Measurements from ENCODE around the gene RGS3.

The RGS3 gene

DNA sequence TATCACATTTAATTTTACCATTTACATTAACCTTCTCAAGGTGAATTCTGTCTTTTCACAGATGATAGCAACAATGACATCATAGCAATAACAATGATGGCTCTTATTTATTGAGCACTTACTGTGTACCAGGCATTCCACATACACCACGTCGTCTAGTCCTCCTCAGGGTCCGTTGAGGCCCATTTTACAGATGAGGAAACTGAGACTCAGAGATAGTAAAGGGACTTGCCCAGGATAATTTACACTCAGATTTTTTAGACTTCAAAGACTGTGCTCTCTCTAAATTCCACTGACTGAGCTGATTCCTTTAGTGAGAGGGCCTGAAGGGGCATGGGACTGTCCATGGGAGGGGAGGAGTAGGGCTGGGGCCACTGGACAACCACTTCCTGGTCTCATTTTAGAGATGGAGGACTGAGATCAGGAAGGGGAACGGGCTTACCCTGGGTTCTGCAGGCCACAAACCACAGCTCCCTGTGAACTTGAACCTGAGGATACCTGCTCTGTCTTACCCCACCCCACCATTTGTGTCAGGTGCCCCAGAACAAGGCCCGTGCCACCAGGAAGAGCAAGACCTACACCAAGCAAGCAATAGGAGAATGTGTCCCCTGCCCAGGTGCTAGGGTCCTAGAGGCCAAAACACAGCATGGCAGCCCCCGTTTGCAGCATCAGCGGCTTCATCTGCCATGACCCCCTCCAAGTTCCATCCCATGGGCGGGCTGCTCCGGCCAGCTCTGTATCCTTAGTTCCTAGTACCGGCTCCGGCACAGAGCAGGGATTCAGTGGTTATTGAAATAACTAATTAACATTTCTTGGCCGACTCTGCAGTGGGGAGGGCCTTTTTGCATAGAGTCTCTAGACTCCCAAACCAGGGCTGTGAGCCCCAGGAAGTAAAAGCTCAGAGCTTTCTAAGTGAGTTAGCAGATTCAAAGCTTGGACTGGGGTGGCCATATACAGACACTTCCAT is 96.6 kb downstream of the RGS3 start:
- DNase-seq (ENCODE audit: extremely low spot score) = no peak
- ChIA-PET CTCF (interaction anchor here (0.8 to 2.6 kb wide), 8 partner anchors 10 to 99 kb away, joined by 3 to 10 read pairs (median 4); no protein-coding TSS in a partner anchor), POLR2A (no interaction called here)
- TF ChIP-seq, protein P1, sequence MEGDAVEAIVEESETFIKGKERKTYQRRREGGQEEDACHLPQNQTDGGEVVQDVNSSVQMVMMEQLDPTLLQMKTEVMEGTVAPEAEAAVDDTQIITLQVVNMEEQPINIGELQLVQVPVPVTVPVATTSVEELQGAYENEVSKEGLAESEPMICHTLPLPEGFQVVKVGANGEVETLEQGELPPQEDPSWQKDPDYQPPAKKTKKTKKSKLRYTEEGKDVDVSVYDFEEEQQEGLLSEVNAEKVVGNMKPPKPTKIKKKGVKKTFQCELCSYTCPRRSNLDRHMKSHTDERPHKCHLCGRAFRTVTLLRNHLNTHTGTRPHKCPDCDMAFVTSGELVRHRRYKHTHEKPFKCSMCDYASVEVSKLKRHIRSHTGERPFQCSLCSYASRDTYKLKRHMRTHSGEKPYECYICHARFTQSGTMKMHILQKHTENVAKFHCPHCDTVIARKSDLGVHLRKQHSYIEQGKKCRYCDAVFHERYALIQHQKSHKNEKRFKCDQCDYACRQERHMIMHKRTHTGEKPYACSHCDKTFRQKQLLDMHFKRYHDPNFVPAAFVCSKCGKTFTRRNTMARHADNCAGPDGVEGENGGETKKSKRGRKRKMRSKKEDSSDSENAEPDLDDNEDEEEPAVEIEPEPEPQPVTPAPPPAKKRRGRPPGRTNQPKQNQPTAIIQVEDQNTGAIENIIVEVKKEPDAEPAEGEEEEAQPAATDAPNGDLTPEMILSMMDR (IDR thresholded peaks at IDR 0.05; ENCODE audit: control extremely low read depth, extremely low read depth, low read depth, missing control alignments) = no peak

DNA sequence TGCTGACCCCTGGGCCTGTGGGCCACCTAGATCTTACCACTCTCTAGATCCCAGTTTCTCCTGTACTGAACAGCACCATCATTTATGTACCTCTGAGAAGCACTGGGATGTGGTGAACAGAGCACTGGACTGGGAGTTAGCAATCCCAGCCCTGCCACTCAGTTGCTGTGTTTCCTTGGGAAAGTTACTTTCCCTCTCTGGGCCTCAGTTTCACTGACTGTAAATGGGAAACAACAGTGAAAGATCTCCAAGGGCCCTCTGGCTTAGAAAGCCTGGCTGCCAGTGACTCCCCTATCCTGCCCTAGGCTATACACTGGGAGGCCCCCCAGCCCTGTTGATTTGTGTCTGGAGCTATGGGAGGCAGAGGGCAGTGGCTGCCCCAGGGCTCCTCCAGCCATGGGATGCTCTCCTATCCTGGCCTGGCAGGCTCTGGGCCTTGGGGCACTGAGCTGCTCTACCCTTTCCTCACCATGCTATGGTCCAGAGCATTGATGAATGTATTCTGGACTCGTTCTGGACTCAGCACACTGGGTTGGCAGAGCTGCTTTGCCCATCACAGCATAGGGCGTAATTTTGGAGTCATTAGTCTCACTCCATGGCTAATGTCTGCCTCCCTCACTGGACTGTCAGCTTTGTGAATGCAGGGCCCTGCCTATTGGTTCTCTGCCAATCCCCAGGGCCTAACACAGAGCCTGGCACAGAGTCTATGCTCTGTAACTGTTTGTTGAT is 99.3 kb downstream of the RGS3 start:
- POLR2A ChIA-PET = no interaction called here
- CTCF ChIA-PET = interaction anchor here (1.1 to 3.3 kb wide), 4 partner anchors 8 to 17 kb away, joined by 4 to 12 read pairs (median 6); no protein-coding TSS in a partner anchor
- TF ChIP-seq, protein P1 (IDR thresholded peaks at IDR 0.05; ENCODE audit: control extremely low read depth, extremely low read depth, low read depth, missing control alignments) = no peak
- DNase-seq (ENCODE audit: extremely low spot score) = no peak

DNA sequence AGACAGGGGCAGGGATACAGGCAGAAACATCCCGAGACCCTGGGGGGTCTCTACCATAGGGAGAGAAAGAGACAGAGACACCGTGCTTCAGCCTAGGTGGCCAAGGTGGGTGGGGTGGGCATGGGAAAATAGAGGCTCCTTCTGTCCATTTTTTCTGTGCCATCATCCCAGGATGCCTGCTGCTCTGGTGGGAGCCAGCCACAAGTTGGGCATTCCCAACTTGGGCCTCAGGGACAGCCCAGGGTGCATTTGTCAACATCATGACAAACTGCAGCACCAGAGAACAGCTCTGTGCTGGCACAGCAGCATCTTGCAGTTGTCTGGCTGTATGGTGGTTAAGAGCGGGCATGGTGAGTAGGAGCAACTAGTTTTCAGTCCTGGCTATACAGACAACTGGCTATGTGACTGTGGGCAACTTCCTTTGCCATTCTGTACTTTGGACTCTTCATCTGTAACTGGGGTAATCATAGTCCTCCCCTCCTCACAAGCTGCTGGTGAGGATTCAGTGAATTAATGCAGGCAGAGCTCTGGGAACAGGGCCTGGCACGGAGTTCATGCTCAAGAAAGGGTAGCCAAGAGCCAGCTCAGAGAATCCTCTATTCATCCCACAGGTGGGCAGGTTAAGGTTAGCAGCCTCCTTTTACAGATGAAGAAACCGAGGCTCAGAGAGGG is 100.4 kb downstream of the RGS3 start:
- TF ChIP-seq, protein P1 (IDR thresholded peaks at IDR 0.05; ENCODE audit: control extremely low read depth, extremely low read depth, low read depth, missing control alignments) = no peak
- CTCF ChIA-PET = interaction anchor here (1.0 to 3.3 kb wide), 8 partner anchors 9 to 74 kb away, joined by 3 to 15 read pairs (median 6); no protein-coding TSS in a partner anchor
- DNase-seq (ENCODE audit: extremely low spot score) = no peak
- POLR2A ChIA-PET = no interaction called here

DNA sequence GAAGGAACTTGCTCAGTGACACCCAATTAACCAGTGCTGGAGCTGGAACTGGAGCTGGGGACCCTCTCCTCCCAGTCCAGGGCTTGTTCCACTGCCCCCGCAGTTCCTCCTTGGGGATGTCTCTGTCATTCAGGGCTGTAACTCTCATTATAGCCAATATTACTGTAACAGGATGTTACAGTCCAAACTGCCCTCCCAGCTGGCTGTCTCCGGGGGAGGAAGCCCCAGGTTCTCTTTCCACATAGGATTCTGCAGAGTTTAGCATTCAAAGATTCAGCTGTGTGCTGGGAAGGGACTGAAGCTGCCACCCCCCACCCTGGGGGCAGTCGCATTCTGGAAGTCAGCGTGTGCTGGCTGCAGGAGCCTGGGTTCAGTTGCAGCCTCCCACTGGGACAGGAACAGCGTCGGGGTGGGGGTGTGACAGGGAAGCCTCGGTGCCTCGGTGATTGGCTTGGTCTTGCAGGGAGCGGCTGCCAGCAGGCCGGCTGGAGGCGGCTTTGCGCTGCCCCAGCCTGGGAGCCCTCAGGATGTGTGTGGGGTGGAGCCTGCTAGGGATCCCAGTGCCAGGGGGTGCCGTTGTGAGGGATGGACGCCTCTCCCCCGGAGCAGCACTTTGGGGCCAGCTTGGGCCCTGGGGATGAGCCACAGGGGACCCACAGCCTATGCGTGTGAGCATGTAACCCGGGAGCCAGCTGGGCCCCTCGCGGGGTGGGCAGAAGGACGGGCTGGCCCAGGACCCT is 101.1 kb downstream of the RGS3 start:
- TF ChIP-seq, protein P1 (IDR thresholded peaks at IDR 0.05; ENCODE audit: control extremely low read depth, extremely low read depth, low read depth, missing control alignments) = no peak
- DNase-seq (ENCODE audit: extremely low spot score) = no peak
- POLR2A ChIA-PET = no interaction called here
- CTCF ChIA-PET = interaction anchor here (1.0 to 3.3 kb wide), 7 partner anchors 8 to 75 kb away, joined by 3 to 15 read pairs (median 8); no protein-coding TSS in a partner anchor

DNA sequence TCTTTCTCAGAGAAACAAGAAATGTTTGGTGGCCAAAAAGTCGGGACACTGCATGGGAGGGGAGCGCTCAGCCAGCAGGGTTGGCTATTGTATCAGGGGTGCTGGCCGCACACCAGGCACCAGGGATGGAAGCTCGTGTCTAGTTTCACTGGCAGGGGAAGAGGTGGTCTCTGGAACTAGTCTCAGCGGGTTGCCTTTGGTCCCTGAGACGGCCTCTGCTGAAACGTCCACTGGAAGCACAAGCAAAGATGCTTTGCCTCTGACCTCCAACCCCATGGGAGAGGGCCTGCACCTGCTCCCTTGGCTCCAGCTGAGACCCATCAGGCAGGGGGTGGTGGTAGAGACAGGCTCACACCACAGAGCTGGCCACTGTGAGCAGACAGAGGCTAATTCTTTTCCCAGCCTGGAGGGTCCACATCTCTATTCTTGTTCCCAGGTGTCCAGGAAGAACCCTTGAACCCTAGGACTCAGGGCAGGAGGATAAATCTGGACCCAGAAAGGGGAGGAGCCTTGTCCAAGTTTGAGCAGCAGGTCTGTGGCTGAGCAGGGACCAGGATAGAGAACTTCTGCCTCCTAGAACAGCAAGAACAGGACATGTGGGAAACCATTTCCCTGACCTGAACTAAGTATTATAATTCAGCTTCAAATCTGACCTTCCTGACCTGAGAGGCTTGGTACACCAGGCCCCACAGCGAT is 102.6 kb downstream of the RGS3 start:
- DNase-seq (ENCODE audit: extremely low spot score) = no peak
- ChIA-PET CTCF (interaction anchor here (1.1 to 3.3 kb wide), 6 partner anchors 10 to 120 kb away, joined by 3 to 15 read pairs (median 6); no protein-coding TSS in a partner anchor), POLR2A (no interaction called here)
- TF ChIP-seq, protein P1 (IDR thresholded peaks at IDR 0.05; ENCODE audit: control extremely low read depth, extremely low read depth, low read depth, missing control alignments) = no peak

All from GM10248 (cell line).